HepG2 (cell line): ENCODE results near the gene GIPC1. TPM values are rescaled to one million over a fixed set of nuclear protein-coding genes. Genes with fewer than 3 reads are reported as not detected.
A peak's percentile ranks its signal among the peaks of the same experiment; 100 is the strongest.

Experiments
- ARID5B ChIP-seq: IDR thresholded peaks from 2 replicates; pipeline ENCODE4 v1.4.0; 2020; ENCODE audit warnings: mild to moderate bottlenecking, missing genetic modification reagents
- DPF2 ChIP-seq: sonication (generic); formaldehyde crosslinking; IDR thresholded peaks from 2 replicates; pipeline ENCODE4 v1.4.0; 2020; ENCODE audit warnings: mild to moderate bottlenecking, low read depth, missing genetic modification reagents, borderline replicate concordance
- ELF3 ChIP-seq: IDR thresholded peaks from 2 replicates; pipeline ENCODE4 v1.6.1; 2016; ENCODE audit warnings: missing genetic modification reagents, missing compliant biosample characterization
- ETV5 ChIP-seq: IDR thresholded peaks from 2 replicates; pipeline ENCODE4 v1.6.1; 2018; ENCODE audit warnings: missing biosample characterization, missing genetic modification reagents, inconsistent platforms, borderline replicate concordance
- FOXK2 ChIP-seq: fragments of 450-650 bp; IDR thresholded peaks from 2 replicates; pipeline ENCODE4 v1.6.1; 2016
- GATAD2A ChIP-seq: IDR thresholded peaks from 2 replicates; pipeline ENCODE4 v1.6.1; 2016
- GLI4 ChIP-seq: sonication (generic); formaldehyde crosslinking; IDR thresholded peaks from 2 replicates; pipeline ENCODE4 v1.5.1; 2020; ENCODE audit warnings: missing genetic modification reagents, mild to moderate bottlenecking, moderate library complexity, borderline replicate concordance
- GMEB2 ChIP-seq: IDR thresholded peaks from 2 replicates; pipeline ENCODE4 v1.6.1; 2016; ENCODE audit warnings: missing biosample characterization, missing genetic modification reagents, low read depth
- HNRNPUL1 ChIP-seq: fragments of 200-400 bp; formaldehyde crosslinking; IDR thresholded peaks from 2 replicates; pipeline ENCODE4 v1.6.1; 2017; ENCODE audit warnings: low read depth, mild to moderate bottlenecking, low read length, moderate library complexity
- MED1 ChIP-seq: sonication (generic); formaldehyde crosslinking; IDR thresholded peaks from 2 replicates; pipeline ENCODE4 v1.4.0; 2020; ENCODE audit warnings: missing genetic modification reagents
- NFE2L2 ChIP-seq: fragments of 150-350 bp; IDR thresholded peaks from 2 replicates; pipeline ENCODE4 v1.6.1; 2014; ENCODE audit warnings: low read length
- NFKB2 ChIP-seq: sonication (generic); formaldehyde crosslinking; IDR thresholded peaks from 2 replicates; pipeline ENCODE4 v1.4.0; 2020; ENCODE audit warnings: missing genetic modification reagents, borderline replicate concordance
- NR2F2 ChIP-seq: IDR thresholded peaks from 2 replicates; pipeline ENCODE4 v1.6.1; 2012; ENCODE audit warnings: low read depth, inconsistent platforms, borderline replicate concordance
- PHF5A ChIP-seq: IDR thresholded peaks from one replicate; pipeline ENCODE4 v1.6.1; 2018; ENCODE audit warnings: low read depth, missing genetic modification reagents; ENCODE audit not compliant: unreplicated experiment
- PLSCR1 ChIP-seq: sonication (generic); formaldehyde crosslinking; IDR thresholded peaks from 2 replicates; pipeline ENCODE4 v1.5.0; 2020; ENCODE audit warnings: missing genetic modification reagents, mild to moderate bottlenecking, borderline replicate concordance
- TFDP2 ChIP-seq: sonication (generic); formaldehyde crosslinking; IDR thresholded peaks from 2 replicates; pipeline ENCODE4 v1.4.0; 2020; ENCODE audit warnings: missing genetic modification reagents
- ZBTB3 ChIP-seq: sonication (generic); formaldehyde crosslinking; IDR thresholded peaks from 2 replicates; pipeline ENCODE4 v1.4.0; 2020; ENCODE audit warnings: low read depth, mild to moderate bottlenecking, moderate library complexity, missing genetic modification reagents, borderline replicate concordance
- ZBTB43 ChIP-seq: sonication (generic); formaldehyde crosslinking; conservative IDR thresholded peaks from 2 replicates; pipeline ENCODE4 v1.4.0; 2020; ENCODE audit warnings: missing genetic modification reagents
- ZNF138 ChIP-seq: sonication (generic); formaldehyde crosslinking; IDR thresholded peaks from 2 replicates; pipeline ENCODE4 v1.5.0; 2020; ENCODE audit warnings: mild to moderate bottlenecking, low read depth, missing genetic modification reagents
- ZNF484 ChIP-seq: sonication (generic); formaldehyde crosslinking; IDR thresholded peaks from 2 replicates; pipeline ENCODE4 v1.5.1; 2020; ENCODE audit warnings: mild to moderate bottlenecking, low read depth, missing genetic modification reagents, borderline replicate concordance
- ZNF678 ChIP-seq: sonication (generic); formaldehyde crosslinking; IDR thresholded peaks from 2 replicates; pipeline ENCODE4 v1.4.0; 2020; ENCODE audit warnings: mild to moderate bottlenecking, missing genetic modification reagents
- polyA plus RNA-seq, 8 experiments: library from polyadenylated mRNA; depleted of rRNA in 3 of 8; stranded (reverse) in 7 of 8; unstranded in 1 of 8; fragments of >200 nt; fragmentation: Illumina TruSeq in 4 of 8; extraction: Trizol in 4 of 8; gene quantifications; 2 replicates each; pipeline versions ENCODE4 v1.2.1 to v1.2.3, GENCODE V29; 2011 to 2016; ENCODE audit warnings: low read depth in 4 of 8, missing spikeins in 1 of 8, mixed read lengths in 1 of 8; ENCODE audit not compliant: insufficient read depth in 1 of 8
- total RNA-seq, 5 experiments: library from RNA; depleted of rRNA; stranded (reverse); fragments of >200 nt; fragmentation: Illumina TruSeq; extraction: Trizol; gene quantifications; 2 replicates each; pipeline ENCODE4 v1.2.3, GENCODE V29; 2016; ENCODE audit warnings: low read depth in 1 of 5

Gene GIPC1
- total and polyA plus RNA-seq, 2 of the 13 experiments (the other 11 are each of a cell fraction or from before 2014, with no cell fraction given) = 27.1 to 48.1 TPM

- TF ChIP-seq HNRNPUL1 (no peak), ARID5B (CRISPR knock-in tag) (peak; percentile 88), ZNF678 (CRISPR knock-in tag) (no peak), MED1 (CRISPR knock-in tag) (peak; percentile 87), NR2F2 (0 out of 2 replicates have a peak, but pooled peaks have one; percentile 40), FOXK2 (no peak), GMEB2 (CRISPR knock-in tag) (no peak), ELF3 (CRISPR knock-in tag) (peak; percentile 98), ZNF138 (CRISPR knock-in tag) (no peak), NFE2L2 (peak; percentile 58; the same call in 1 of the 2 replicates), ZBTB43 (peak; percentile 46; the same call in 1 of the 2 replicates), ZBTB3 (CRISPR knock-in tag) (no peak), TFDP2 (CRISPR knock-in tag) (no peak), GATAD2A (CRISPR knock-in tag) (peak; percentile 90), ZNF484 (CRISPR knock-in tag) (no peak), ETV5 (CRISPR knock-in tag) (peak; percentile 73), GLI4 (CRISPR knock-in tag) (no peak), NFKB2 (no peak), PHF5A (CRISPR knock-in tag) (no peak), DPF2 (CRISPR knock-in tag) (no peak; the same call in 1 of the 2 replicates), PLSCR1 (CRISPR knock-in tag) (no peak)
These were observed 24.0 kb upstream of the GIPC1 start (continued) for GRCh38 chr19:14519860-14520407.
